Activated naive CD8-positive, alpha-beta T cell treated with anti-CD3 and anti-CD28 coated beads, Interleukin-2, amount 50 U/mL, for 16 hours (primary cell): ENCODE results near the gene ZNF462.

Experiments
- DNase-seq: peaks from one replicate; pipeline ENCODE4 v3.0.0-alpha.2; 2020; ENCODE audit warnings: low read depth, low spot score

The ZNF462 gene

GRCh38 chr9:107059220-107059619, 196.3 kb downstream of the ZNF462 start:
- no peak for DNase-seq

- DNase-seq: no peak
Observed at GRCh38 chr9:107060062-107060461, 197.1 kb downstream of the ZNF462 start.
